Thoracic aorta (tissue), 2 donors: ENCODE measurements around the gene OR13H1. TPM values are rescaled to one million over a fixed set of nuclear protein-coding genes. Genes with fewer than 3 reads are reported as not detected.
"Not testable (repeated sequence)": the region's sequence is repeated elsewhere in the genome, so short reads cannot be mapped to it uniquely, and the experiment has no call there.

Experiments used
- ATAC-seq: fragments of 150-250 bp; one replicate; pipeline ENCODE4 v1.8.0; 2017; ENCODE audit warnings: low read depth; ENCODE audit not compliant: insufficient number of reproducible peaks, low FRiP score
- DNase-seq: peaks from one replicate; pipeline ENCODE4 v3.0.0-alpha.2; 2020; ENCODE audit warnings: low spot score
- H3K27ac ChIP-seq, 2 donors: fragments of 200-600 bp; sonication (generic); 1 replicate in 1 of 2; 2 replicates in 1 of 2; pipeline ENCODE4 v1.5.1; 2016; ENCODE audit warnings: mild to moderate bottlenecking in 2 of 2, moderate library complexity in 2 of 2
- H3K27me3 ChIP-seq: fragments of 200-600 bp; sonication (generic); replicated peaks from 2 replicates; pipeline ENCODE4 v1.6.0; 2016; ENCODE audit warnings: mild to moderate bottlenecking; ENCODE audit not compliant: insufficient read depth
- H3K36me3 ChIP-seq: fragments of 200-600 bp; sonication (generic); one replicate; pipeline ENCODE4 v1.5.1; 2016
- H3K4me1 ChIP-seq, 2 donors: fragments of 200-600 bp; sonication (generic); 1 replicate in 1 of 2; 2 replicates in 1 of 2; pipeline versions ENCODE4 v1.5.1 to v1.6.0; 2016; ENCODE audit warnings: low read depth in 2 of 2, mild to moderate bottlenecking in 1 of 2; ENCODE audit not compliant: control insufficient read depth in 1 of 2
- H3K4me3 ChIP-seq: fragments of 200-600 bp; sonication (generic); 2 replicates; pipeline ENCODE4 v1.5.1; 2016; ENCODE audit warnings: mild to moderate bottlenecking
- H3K9me3 ChIP-seq: fragments of 200-600 bp; sonication (generic); 2 replicates; pipeline ENCODE4 v1.5.1; 2016
- total RNA-seq, 2 donors: library from RNA; depleted of rRNA; stranded (reverse); fragments of >200 nt; gene quantifications; one replicate each; pipeline versions ENCODE4 v1.1.0 to v1.2.3, GENCODE V29; 2016
- TF ChIP-seq, protein P1 (sequence below): fragments of 200-600 bp; sonication (generic); IDR thresholded peaks from one replicate; pipeline ENCODE4 v1.5.1; 2019; ENCODE audit warnings: antibody characterized with exemption

OR13H1 gene
- total RNA-seq, 2 donors from 2014 or later: not detected

- no peaks in the 10 kb centered on the region for H3K9me3 ChIP-seq
- DNase-seq (no peak), ATAC-seq (no peak)
- no peak overlapping the region for H3K27ac ChIP-seq
- TF ChIP-seq, protein P1, sequence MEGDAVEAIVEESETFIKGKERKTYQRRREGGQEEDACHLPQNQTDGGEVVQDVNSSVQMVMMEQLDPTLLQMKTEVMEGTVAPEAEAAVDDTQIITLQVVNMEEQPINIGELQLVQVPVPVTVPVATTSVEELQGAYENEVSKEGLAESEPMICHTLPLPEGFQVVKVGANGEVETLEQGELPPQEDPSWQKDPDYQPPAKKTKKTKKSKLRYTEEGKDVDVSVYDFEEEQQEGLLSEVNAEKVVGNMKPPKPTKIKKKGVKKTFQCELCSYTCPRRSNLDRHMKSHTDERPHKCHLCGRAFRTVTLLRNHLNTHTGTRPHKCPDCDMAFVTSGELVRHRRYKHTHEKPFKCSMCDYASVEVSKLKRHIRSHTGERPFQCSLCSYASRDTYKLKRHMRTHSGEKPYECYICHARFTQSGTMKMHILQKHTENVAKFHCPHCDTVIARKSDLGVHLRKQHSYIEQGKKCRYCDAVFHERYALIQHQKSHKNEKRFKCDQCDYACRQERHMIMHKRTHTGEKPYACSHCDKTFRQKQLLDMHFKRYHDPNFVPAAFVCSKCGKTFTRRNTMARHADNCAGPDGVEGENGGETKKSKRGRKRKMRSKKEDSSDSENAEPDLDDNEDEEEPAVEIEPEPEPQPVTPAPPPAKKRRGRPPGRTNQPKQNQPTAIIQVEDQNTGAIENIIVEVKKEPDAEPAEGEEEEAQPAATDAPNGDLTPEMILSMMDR: no peak
- H3K27me3 ChIP-seq: no peaks in the 10 kb centered on the region
- H3K36me3 ChIP-seq: no peaks in the 10 kb centered on the region
- no peaks in the 10 kb centered on the region for H3K4me1 ChIP-seq
- no peak overlapping the region for H3K4me3 ChIP-seq
Observed at GRCh38 chrX:131572372-131573014, 28.6 kb downstream of the OR13H1 start.

DNA sequence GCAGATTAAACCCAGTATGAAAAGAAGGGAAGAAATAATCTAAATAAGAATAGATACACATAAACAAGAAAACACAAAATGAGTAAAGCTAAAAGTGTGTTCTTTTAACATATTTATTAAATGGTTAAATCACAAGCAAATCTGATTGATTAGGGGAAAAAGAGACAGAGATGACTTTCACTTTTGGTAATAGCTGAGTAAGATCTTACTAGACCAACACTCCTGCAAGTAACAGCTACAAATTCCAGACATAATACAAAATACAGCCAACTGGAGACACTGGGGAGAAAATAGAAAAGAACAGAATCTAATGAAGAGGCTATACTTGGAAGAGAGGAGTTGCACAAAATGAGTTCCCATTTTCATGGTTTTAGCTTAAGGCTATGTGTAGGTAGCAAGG lies 33.5 kb downstream of the OR13H1 start:
- Histone ChIP-seq H3K9me3 (no peaks in the 10 kb centered on the region), H3K36me3 (no peaks in the 10 kb centered on the region), H3K27me3 (no peaks in the 10 kb centered on the region), H3K27ac (no peak overlapping the region), H3K4me3 (no peak overlapping the region), H3K4me1 (no peaks in the 10 kb centered on the region)
- ATAC-seq (no peak), DNase-seq (no peak)
- TF ChIP-seq, protein P1: no peak

GRCh38 chrX:131577999-131578734 lies 34.3 kb downstream of the OR13H1 start:
- ATAC-seq: no peak
- no peak for DNase-seq
- TF ChIP-seq, protein P1: no peak
- no peaks in the 10 kb centered on the region for H3K36me3 ChIP-seq
- H3K27ac ChIP-seq: no peak overlapping the region
- no peaks in the 10 kb centered on the region for H3K4me1 ChIP-seq
- H3K27me3 ChIP-seq: no peaks in the 10 kb centered on the region
- no peak overlapping the region for H3K4me3 ChIP-seq
- no peaks in the 10 kb centered on the region for H3K9me3 ChIP-seq

DNA sequence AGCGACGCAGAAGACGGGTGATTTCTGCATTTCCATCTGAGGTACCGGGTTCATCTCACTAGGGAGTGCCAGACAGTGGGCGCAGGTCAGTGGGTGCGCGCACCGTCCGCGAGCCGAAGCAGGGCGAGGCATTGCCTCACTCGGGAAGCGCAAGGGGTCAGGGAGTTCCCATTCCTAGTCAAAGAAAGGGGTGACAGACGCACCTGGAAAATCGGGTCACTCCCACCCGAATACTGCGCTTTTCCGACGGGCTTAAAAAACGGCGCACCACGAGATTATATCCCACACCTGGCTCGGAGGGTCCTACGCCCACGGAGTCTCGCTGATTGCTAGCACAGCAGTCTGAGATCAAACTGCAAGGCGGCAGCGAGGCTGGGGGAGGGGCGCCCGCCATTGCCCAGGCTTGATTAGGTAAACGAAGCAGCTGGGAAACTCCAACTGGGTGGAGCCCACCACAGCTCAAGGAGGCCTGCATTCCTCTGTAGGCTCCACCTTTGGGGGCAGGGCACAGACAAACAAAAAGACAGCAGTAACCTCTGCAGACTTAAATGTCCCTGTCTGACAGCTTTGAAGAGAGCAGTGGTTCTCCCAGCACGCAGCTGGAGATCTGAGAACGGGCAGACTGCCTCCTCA lies 35.0 kb downstream of the OR13H1 start:
- H3K27ac ChIP-seq, H3K27me3 ChIP-seq, H3K36me3 ChIP-seq, H3K4me1 ChIP-seq, H3K9me3 ChIP-seq, ATAC-seq, H3K4me3 ChIP-seq, DNase-seq: not testable (repeated sequence)

DNA sequence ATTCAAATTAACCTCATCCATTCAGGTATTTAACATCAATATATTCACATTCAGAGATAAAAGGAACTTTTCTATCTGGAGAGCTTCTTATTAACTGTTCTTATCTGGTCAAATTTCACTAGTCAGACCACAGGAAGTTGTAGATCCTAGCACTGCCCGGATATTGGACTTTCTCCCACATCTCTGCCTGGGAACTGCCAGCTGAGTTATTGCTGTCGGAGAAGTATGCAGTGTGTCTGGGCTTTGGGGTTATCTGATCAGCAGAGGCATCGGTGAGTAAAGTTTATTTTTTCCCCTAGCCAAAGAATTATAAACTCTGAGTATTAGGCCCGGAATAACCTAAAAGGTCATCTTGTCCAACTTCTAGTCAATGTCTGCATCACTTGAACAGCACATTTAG lies 45.1 kb downstream of the OR13H1 start:
- peak overlapping the region; percentile 17 to 47 for H3K27ac ChIP-seq
- DNase-seq (no peak), ATAC-seq (no peak)
- no peaks in the 10 kb centered on the region for H3K27me3 ChIP-seq
- no peaks in the 10 kb centered on the region for H3K9me3 ChIP-seq
- TF ChIP-seq, protein P1: no peak
- no peak overlapping the region for H3K4me3 ChIP-seq
- no peaks in the 10 kb centered on the region for H3K4me1 ChIP-seq
- H3K36me3 ChIP-seq: no peaks in the 10 kb centered on the region
